Measurements from ENCODE around the gene GPC5.
"Not testable (repeated sequence)": the region's sequence is repeated elsewhere in the genome, so short reads cannot be mapped to it uniquely, and the experiment has no call there.

Gene GPC5

DNA sequence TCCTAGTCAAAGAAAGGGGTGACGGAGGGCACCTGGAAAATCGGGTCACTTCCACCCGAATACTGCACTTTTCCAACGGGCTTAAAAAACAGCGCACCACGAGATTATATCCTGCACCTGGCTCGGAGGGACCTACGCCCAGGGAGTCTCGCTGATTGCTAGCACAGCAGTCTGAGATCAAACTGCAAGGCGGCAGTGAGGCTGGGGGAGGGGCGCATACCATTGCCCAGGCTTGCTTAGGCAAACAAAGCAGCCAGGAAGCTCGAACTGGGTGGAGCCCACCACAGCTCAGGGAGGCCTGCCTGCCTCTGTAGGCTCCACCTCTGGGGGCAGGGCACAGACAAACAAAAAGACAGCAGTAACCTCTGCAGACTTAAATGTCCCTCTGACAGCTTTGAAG lies 1354.3 kb downstream of the GPC5 start:
- not testable (repeated sequence) for H3K4me1 ChIP-seq (ENCODE audit: control insufficient read depth, low read depth, low read length); H2BK5ac ChIP-seq (ENCODE audit: low read length); H3K27me3 ChIP-seq (ENCODE audit: insufficient read depth, low read length, poor library complexity); H3K36me3 ChIP-seq (ENCODE audit: control insufficient read depth, insufficient read depth, low read length); H2BK15ac ChIP-seq (replicated peaks; ENCODE audit: low read depth); H3K9ac ChIP-seq (ENCODE audit: low read length); H3K4ac ChIP-seq (ENCODE audit: low read depth, low read length); H3K18ac ChIP-seq (ENCODE audit: low read length); H3K23ac ChIP-seq (ENCODE audit: low read length); H3K79me2 ChIP-seq (ENCODE audit: control insufficient read depth, insufficient read depth, low read length); H3K56ac ChIP-seq (ENCODE audit: low read length); H4K5ac ChIP-seq (ENCODE audit: low read length); H4K8ac ChIP-seq (ENCODE audit: low read depth, low read length); H2BK120ac ChIP-seq (ENCODE audit: low read depth, low read length); H2AK5ac ChIP-seq (ENCODE audit: low read length); H3K79me1 ChIP-seq (ENCODE audit: low read length); H3K4me3 ChIP-seq (ENCODE audit: low read length); H3K4me2 ChIP-seq (ENCODE audit: low read length); H3K27ac ChIP-seq (ENCODE audit: low read depth, low read length)
- WGBS (ENCODE audit: extremely low coverage, insufficient coverage, low lambda C conversion rate): no CpG with 5 or more reads among the region's 12 CpGs
- DNase-seq: peak; percentile 65

DNA sequence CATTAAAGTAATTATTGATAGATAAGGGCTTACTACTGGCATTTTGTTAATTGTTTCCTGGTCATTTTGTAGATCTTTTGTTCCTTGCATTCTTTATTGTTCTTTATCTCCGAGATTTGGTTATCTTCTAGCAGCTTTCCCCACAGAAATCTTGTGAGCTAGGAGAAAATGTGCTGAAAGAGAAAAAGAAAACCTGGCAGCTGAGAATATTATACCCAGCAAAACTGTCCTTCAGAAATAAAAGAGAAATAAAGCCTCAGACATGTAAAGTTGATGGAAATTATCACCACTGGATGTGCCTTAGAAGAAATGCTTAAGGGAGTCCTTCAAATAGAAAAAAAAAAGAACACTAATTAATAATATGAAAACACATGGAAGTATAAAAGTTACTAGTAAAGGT lies 1363.3 kb downstream of the GPC5 start:
- Histone ChIP-seq H2BK120ac (ENCODE audit: low read depth, low read length) (no peak overlapping the region), H3K79me2 (ENCODE audit: control insufficient read depth, insufficient read depth, low read length) (no peaks in the 10 kb centered on the region), H3K4ac (ENCODE audit: low read depth, low read length) (no peak overlapping the region), H3K18ac (ENCODE audit: low read length) (no peak overlapping the region), H3K4me3 (ENCODE audit: low read length) (no peak overlapping the region), H3K27me3 (ENCODE audit: insufficient read depth, low read length, poor library complexity) (no peaks in the 10 kb centered on the region), H2BK15ac (replicated peaks; ENCODE audit: low read depth) (no peak overlapping the region), H4K8ac (ENCODE audit: low read depth, low read length) (no peak overlapping the region), H3K27ac (ENCODE audit: low read depth, low read length) (no peak overlapping the region), H2AK5ac (ENCODE audit: low read length) (no peak overlapping the region), H3K23ac (ENCODE audit: low read length) (no peak overlapping the region), H3K79me1 (ENCODE audit: low read length) (no peaks in the 10 kb centered on the region), H3K36me3 (ENCODE audit: control insufficient read depth, insufficient read depth, low read length) (no peaks in the 10 kb centered on the region), H2BK5ac (ENCODE audit: low read length) (no peak overlapping the region), H3K4me1 (ENCODE audit: control insufficient read depth, low read depth, low read length) (no peaks in the 10 kb centered on the region), H3K56ac (ENCODE audit: low read length) (no peak overlapping the region), H4K5ac (ENCODE audit: low read length) (no peak overlapping the region), H3K9ac (ENCODE audit: low read length) (no peak overlapping the region), H3K4me2 (ENCODE audit: low read length) (no peak overlapping the region)
- DNase-seq: peak; percentile 4
- WGBS (ENCODE audit: extremely low coverage, insufficient coverage, low lambda C conversion rate): no CpG with 5 or more reads among the region's 1 CpG

DNA sequence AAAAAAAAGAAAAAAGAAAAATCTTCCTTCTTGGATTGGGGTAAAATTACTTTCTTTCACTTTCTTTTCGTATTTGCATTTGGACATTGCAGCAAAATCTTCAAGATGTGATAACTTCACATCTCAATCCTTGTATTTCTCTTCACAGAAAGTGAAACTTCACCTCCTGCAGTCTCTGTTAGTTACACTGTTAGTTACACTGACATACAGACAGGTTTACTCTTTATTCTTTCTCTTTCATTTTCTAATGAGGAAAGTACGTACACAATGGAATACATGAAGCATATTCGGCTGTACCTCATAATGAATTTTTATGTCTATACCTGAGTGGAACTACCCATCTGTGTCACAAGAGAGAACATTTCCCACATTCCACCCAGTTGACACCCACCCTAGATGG lies 1369.0 kb downstream of the GPC5 start:
- H3K23ac ChIP-seq (ENCODE audit: low read length): no peak overlapping the region
- no peak overlapping the region for H3K4ac ChIP-seq (ENCODE audit: low read depth, low read length)
- H3K79me2 ChIP-seq (ENCODE audit: control insufficient read depth, insufficient read depth, low read length): no peaks in the 10 kb centered on the region
- no peak overlapping the region for H3K4me3 ChIP-seq (ENCODE audit: low read length)
- no peak overlapping the region for H2AK5ac ChIP-seq (ENCODE audit: low read length)
- H3K4me2 ChIP-seq (ENCODE audit: low read length): no peak overlapping the region
- no peak overlapping the region for H3K18ac ChIP-seq (ENCODE audit: low read length)
- H3K4me1 ChIP-seq (ENCODE audit: control insufficient read depth, low read depth, low read length): no peaks in the 10 kb centered on the region
- H4K8ac ChIP-seq (ENCODE audit: low read depth, low read length): no peak overlapping the region
- no peak overlapping the region for H2BK120ac ChIP-seq (ENCODE audit: low read depth, low read length)
- no peak overlapping the region for H2BK5ac ChIP-seq (ENCODE audit: low read length)
- H3K56ac ChIP-seq (ENCODE audit: low read length): no peak overlapping the region
- H3K27ac ChIP-seq (ENCODE audit: low read depth, low read length): no peak overlapping the region
- H3K27me3 ChIP-seq (ENCODE audit: insufficient read depth, low read length, poor library complexity): no peaks in the 10 kb centered on the region
- H3K9ac ChIP-seq (ENCODE audit: low read length): no peak overlapping the region
- DNase-seq: no peak
- no CpG with 5 or more reads among the region's 3 CpGs for WGBS (ENCODE audit: extremely low coverage, insufficient coverage, low lambda C conversion rate)
- H2BK15ac ChIP-seq (replicated peaks; ENCODE audit: low read depth): no peak overlapping the region
- no peaks in the 10 kb centered on the region for H3K79me1 ChIP-seq (ENCODE audit: low read length)
- no peak overlapping the region for H4K5ac ChIP-seq (ENCODE audit: low read length)
- H3K36me3 ChIP-seq (ENCODE audit: control insufficient read depth, insufficient read depth, low read length): no peaks in the 10 kb centered on the region

- no peak overlapping the region for H3K56ac ChIP-seq (ENCODE audit: low read length)
- no CpG with 5 or more reads among the region's 4 CpGs for WGBS (ENCODE audit: extremely low coverage, insufficient coverage, low lambda C conversion rate)
- no peak overlapping the region for H3K27ac ChIP-seq (ENCODE audit: low read depth, low read length)
- H2BK15ac ChIP-seq (replicated peaks; ENCODE audit: low read depth): no peak overlapping the region
- no peak overlapping the region for H3K4me2 ChIP-seq (ENCODE audit: low read length)
- no peaks in the 10 kb centered on the region for H3K79me1 ChIP-seq (ENCODE audit: low read length)
- H3K27me3 ChIP-seq (ENCODE audit: insufficient read depth, low read length, poor library complexity): no peaks in the 10 kb centered on the region
- H3K4me1 ChIP-seq (ENCODE audit: control insufficient read depth, low read depth, low read length): no peaks in the 10 kb centered on the region
- no peaks in the 10 kb centered on the region for H3K36me3 ChIP-seq (ENCODE audit: control insufficient read depth, insufficient read depth, low read length)
- no peak overlapping the region for H4K8ac ChIP-seq (ENCODE audit: low read depth, low read length)
- H3K4ac ChIP-seq (ENCODE audit: low read depth, low read length): no peak overlapping the region
- DNase-seq: no peak
- H4K5ac ChIP-seq (ENCODE audit: low read length): no peak overlapping the region
- no peak overlapping the region for H2BK120ac ChIP-seq (ENCODE audit: low read depth, low read length)
- H2BK5ac ChIP-seq (ENCODE audit: low read length): no peak overlapping the region
- no peak overlapping the region for H3K9ac ChIP-seq (ENCODE audit: low read length)
- H2AK5ac ChIP-seq (ENCODE audit: low read length): no peak overlapping the region
- H3K79me2 ChIP-seq (ENCODE audit: control insufficient read depth, insufficient read depth, low read length): no peaks in the 10 kb centered on the region
- no peak overlapping the region for H3K4me3 ChIP-seq (ENCODE audit: low read length)
- H3K23ac ChIP-seq (ENCODE audit: low read length): no peak overlapping the region
- H3K18ac ChIP-seq (ENCODE audit: low read length): no peak overlapping the region
Observed at GRCh38 chr13:92768602-92769001, 1370.2 kb downstream of the GPC5 start.

- WGBS (ENCODE audit: extremely low coverage, insufficient coverage, low lambda C conversion rate): no CpG with 5 or more reads among the region's 1 CpG
- no peak for DNase-seq
- H3K27ac ChIP-seq (ENCODE audit: low read depth, low read length): no peak overlapping the region
Observed at GRCh38 chr13:92769046-92769445, 1370.6 kb downstream of the GPC5 start.

DNA sequence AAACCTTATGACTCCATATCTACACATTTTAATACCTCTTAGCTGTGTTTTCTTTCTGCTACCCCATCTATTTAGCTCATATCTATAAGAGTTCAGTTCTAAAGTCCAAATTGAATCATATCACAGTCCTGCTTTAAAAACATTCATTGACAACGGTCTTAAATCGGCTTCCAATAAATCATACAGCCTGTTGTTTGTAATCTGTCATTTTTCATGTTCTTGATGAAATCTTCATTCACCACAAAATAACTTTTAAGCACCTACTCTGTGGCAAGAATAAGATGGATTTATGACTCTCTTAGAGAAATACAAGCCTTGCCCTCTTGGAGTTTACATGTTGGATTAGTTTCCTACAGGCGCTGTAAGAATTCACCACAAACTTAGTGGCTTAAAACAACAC lies 1377.2 kb downstream of the GPC5 start:
- Histone ChIP-seq H3K4me1 (ENCODE audit: control insufficient read depth, low read depth, low read length) (no peaks in the 10 kb centered on the region), H3K79me2 (ENCODE audit: control insufficient read depth, insufficient read depth, low read length) (no peaks in the 10 kb centered on the region), H3K23ac (ENCODE audit: low read length) (no peak overlapping the region), H3K9ac (ENCODE audit: low read length) (no peak overlapping the region), H4K5ac (ENCODE audit: low read length) (no peak overlapping the region), H3K18ac (ENCODE audit: low read length) (no peak overlapping the region), H3K4me3 (ENCODE audit: low read length) (no peak overlapping the region), H3K27me3 (ENCODE audit: insufficient read depth, low read length, poor library complexity) (no peaks in the 10 kb centered on the region), H3K79me1 (ENCODE audit: low read length) (no peaks in the 10 kb centered on the region), H3K56ac (ENCODE audit: low read length) (no peak overlapping the region), H3K4me2 (ENCODE audit: low read length) (no peak overlapping the region), H2BK5ac (ENCODE audit: low read length) (no peak overlapping the region), H2BK15ac (replicated peaks; ENCODE audit: low read depth) (no peak overlapping the region), H3K4ac (ENCODE audit: low read depth, low read length) (no peak overlapping the region), H3K27ac (ENCODE audit: low read depth, low read length) (no peak overlapping the region), H2AK5ac (ENCODE audit: low read length) (no peak overlapping the region), H3K36me3 (ENCODE audit: control insufficient read depth, insufficient read depth, low read length) (no peaks in the 10 kb centered on the region), H2BK120ac (ENCODE audit: low read depth, low read length) (no peak overlapping the region), H4K8ac (ENCODE audit: low read depth, low read length) (no peak overlapping the region)
- no peak for DNase-seq
- no CpG with 5 or more reads among the region's 3 CpGs for WGBS (ENCODE audit: extremely low coverage, insufficient coverage, low lambda C conversion rate)

More at GRCh38 chr13:92769046-92769445, 1370.6 kb downstream of the GPC5 start:
- H3K79me2 ChIP-seq (ENCODE audit: control insufficient read depth, insufficient read depth, low read length): no peaks in the 10 kb centered on the region
- H3K4me1 ChIP-seq (ENCODE audit: control insufficient read depth, low read depth, low read length): no peaks in the 10 kb centered on the region
- H3K4ac ChIP-seq (ENCODE audit: low read depth, low read length): no peak overlapping the region
- no peak overlapping the region for H2BK15ac ChIP-seq (replicated peaks; ENCODE audit: low read depth)
- no peak overlapping the region for H3K18ac ChIP-seq (ENCODE audit: low read length)
- no peaks in the 10 kb centered on the region for H3K79me1 ChIP-seq (ENCODE audit: low read length)
- no peaks in the 10 kb centered on the region for H3K27me3 ChIP-seq (ENCODE audit: insufficient read depth, low read length, poor library complexity)
- H2BK120ac ChIP-seq (ENCODE audit: low read depth, low read length): no peak overlapping the region
- no peak overlapping the region for H3K9ac ChIP-seq (ENCODE audit: low read length)
- H3K4me2 ChIP-seq (ENCODE audit: low read length): no peak overlapping the region
- no peak overlapping the region for H3K4me3 ChIP-seq (ENCODE audit: low read length)
- no peak overlapping the region for H2BK5ac ChIP-seq (ENCODE audit: low read length)
- no peak overlapping the region for H4K8ac ChIP-seq (ENCODE audit: low read depth, low read length)
- no peak overlapping the region for H4K5ac ChIP-seq (ENCODE audit: low read length)
- no peak overlapping the region for H3K23ac ChIP-seq (ENCODE audit: low read length)
- no peak overlapping the region for H2AK5ac ChIP-seq (ENCODE audit: low read length)
- H3K36me3 ChIP-seq (ENCODE audit: control insufficient read depth, insufficient read depth, low read length): no peaks in the 10 kb centered on the region
- no peak overlapping the region for H3K56ac ChIP-seq (ENCODE audit: low read length)
